Lung (tissue), 12 donors: ENCODE data around the gene NUBPL. TPM values are rescaled to one million over a fixed set of nuclear protein-coding genes. Genes with fewer than 3 reads are reported as not detected.
A peak's percentile ranks its signal among the peaks of the same experiment; 100 is the strongest.

Experiments used
- ATAC-seq: fragments of 200-7000 bp; cut with Tn5 transposase; one replicate; pipeline ENCODE4 v1.9.1; 2020; ENCODE audit warnings: moderate number of reproducible peaks; ENCODE audit not compliant: insufficient read depth, low FRiP score
- DNase-seq, 3 donors: peaks; one replicate each; pipeline ENCODE4 v3.0.0-alpha.2; 2013 to 2017
- H3K27ac ChIP-seq, 2 donors: one replicate each; pipeline ENCODE4 v1.5.1; 2013; ENCODE audit warnings: mild to moderate bottlenecking in 2 of 2, moderate library complexity in 2 of 2, control low read depth in 1 of 2, inconsistent platforms in 1 of 2, low read depth in 1 of 2, low read length in 1 of 2
- H3K27me3 ChIP-seq, 3 donors: one replicate each; pipeline ENCODE4 v1.5.1; 2013; ENCODE audit warnings: low read length in 2 of 3; ENCODE audit not compliant: control insufficient read depth in 3 of 3, insufficient read depth in 3 of 3
- H3K36me3 ChIP-seq, 4 donors: one replicate each; pipeline ENCODE4 v1.5.1; 2013; ENCODE audit warnings: low read length in 4 of 4, mild to moderate bottlenecking in 1 of 4, moderate library complexity in 1 of 4; ENCODE audit not compliant: control insufficient read depth in 4 of 4, insufficient read depth in 4 of 4
- H3K4me1 ChIP-seq, 5 donors: one replicate each; pipeline ENCODE4 v1.5.1; 2013; ENCODE audit warnings: low read length in 5 of 5, mild to moderate bottlenecking in 2 of 5, moderate library complexity in 1 of 5; ENCODE audit not compliant: control insufficient read depth in 5 of 5, insufficient read depth in 5 of 5
- H3K4me3 ChIP-seq: one replicate; pipeline ENCODE4 v1.5.1; 2013; ENCODE audit warnings: mild to moderate bottlenecking, control low read depth, moderate library complexity
- H3K9ac ChIP-seq, 2 donors: one replicate each; pipeline ENCODE4 v1.5.1; 2013; ENCODE audit warnings: low read length in 2 of 2, control low read depth in 1 of 2; ENCODE audit not compliant: insufficient read depth in 1 of 2
- H3K9me3 ChIP-seq, 4 donors: one replicate each; pipeline ENCODE4 v1.5.1; 2013; ENCODE audit warnings: low read length in 3 of 4, mild to moderate bottlenecking in 1 of 4, moderate library complexity in 1 of 4; ENCODE audit not compliant: control insufficient read depth in 4 of 4, insufficient read depth in 3 of 4
- WGBS, 2 donors: extraction: QIAGEN DNeasy Blood & Tissue Kit; methylation state at CpG; one replicate each; pipeline ENCODE4 v1.1.7; 2013; 5-methylcytosine and 5-hydroxymethylcytosine counted together
- polyA plus RNA-seq, 2 donors: library from polyadenylated mRNA; stranded (reverse); fragments of 200-250 nt; gene quantifications; one replicate each; pipeline ENCODE4 v1.2.1, GENCODE V29; 2013
- total RNA-seq, 2 donors: library from RNA; depleted of rRNA in 1 of 2; stranded (reverse); fragments of >200 nt in 1 of 2; gene quantifications; one replicate each; pipeline ENCODE4 v1.2.1, GENCODE V29; 2014 to 2021
- TF ChIP-seq, protein P1 (sequence below): IDR thresholded peaks from 2 replicates; pipeline ENCODE4 v1.5.1; 2012; ENCODE audit warnings: mild to moderate bottlenecking; ENCODE audit errors: control extremely low read depth, extremely low read depth
- donor health status: control.
- donor health status: control.
- donor health status: Bipolar disorder and iron deficiency.
- donor health status: healthy.
- donor health status: DM: yes; HTN: yes; CAD: no.

NUBPL gene
- total and polyA plus RNA-seq, 4 donors, result 3.0 to 20.9 (median 9.5) TPM

DNA sequence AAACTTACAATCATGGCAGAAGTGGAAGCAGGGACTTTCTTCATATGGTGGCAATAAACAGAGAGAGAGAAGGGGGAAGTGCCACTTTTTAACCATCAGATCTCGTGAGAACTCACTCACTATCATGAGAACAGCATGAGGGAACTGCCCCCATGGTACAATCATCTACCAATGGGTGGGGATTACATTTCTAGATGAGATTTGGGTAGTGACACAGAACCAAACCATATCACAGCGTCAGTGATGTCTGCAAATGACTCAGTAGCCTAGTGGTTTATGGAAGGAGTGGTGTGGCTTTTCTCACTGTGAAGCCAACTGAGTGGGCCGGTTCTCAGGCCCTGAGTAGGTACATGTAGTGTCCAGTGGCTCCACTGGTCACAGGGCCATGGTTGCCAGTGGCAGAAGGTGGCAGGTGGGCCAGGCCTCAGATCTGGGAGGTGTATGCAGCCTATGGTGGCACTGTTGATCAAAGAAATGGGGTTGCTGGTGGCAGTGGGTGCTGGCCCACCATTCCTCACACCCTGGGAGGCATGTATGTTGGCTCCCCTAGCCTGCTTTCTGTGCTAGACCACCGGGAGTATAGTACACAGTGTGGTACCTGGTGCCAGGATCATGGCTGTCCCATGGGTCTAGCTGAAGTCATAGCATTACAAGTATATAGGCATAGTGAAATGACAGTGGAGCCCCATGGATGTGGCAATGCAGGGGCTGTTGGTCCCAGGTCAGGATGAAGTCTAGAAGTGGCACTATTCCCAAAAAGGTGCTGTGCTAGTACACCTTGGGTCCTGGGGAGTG is 191.9 kb downstream of the NUBPL start:
- no peak for ATAC-seq
- H3K4me1 ChIP-seq, result no peaks in the 10 kb centered on the region

DNA sequence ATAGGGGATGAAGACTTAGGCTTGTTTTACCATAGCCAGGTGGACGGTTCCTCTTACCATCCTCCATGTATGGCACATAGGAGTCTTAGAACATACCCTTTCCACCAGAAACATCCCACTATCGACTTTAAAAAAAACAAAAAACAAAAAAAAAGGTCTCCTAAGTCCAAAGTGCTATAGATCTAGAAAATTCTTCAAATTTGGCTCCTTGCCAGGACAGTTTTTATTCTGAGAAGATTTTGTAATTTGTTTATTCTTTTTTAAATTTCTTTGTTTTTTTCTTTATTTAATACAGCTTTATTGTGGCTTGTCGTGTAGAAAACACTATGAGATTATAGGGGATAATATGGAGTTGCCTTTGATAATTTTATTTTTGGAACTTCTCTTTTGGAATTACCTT is 197.7 kb downstream of the NUBPL start:
- no peak overlapping the region for H3K27ac ChIP-seq

More for the DNA sequence above, 191.9 kb downstream of the NUBPL start:
- Histone ChIP-seq H3K36me3 (no peaks in the 10 kb centered on the region), H3K27ac (no peak overlapping the region), H3K9ac (no peak overlapping the region), H3K9me3 (peaks cover 0 to 9% (median 3%) of the 10 kb centered on the region in 4 donors), H3K27me3 (no peaks in the 10 kb centered on the region), H3K4me3 (no peak overlapping the region)
- no peak for DNase-seq
- TF ChIP-seq, protein P1, sequence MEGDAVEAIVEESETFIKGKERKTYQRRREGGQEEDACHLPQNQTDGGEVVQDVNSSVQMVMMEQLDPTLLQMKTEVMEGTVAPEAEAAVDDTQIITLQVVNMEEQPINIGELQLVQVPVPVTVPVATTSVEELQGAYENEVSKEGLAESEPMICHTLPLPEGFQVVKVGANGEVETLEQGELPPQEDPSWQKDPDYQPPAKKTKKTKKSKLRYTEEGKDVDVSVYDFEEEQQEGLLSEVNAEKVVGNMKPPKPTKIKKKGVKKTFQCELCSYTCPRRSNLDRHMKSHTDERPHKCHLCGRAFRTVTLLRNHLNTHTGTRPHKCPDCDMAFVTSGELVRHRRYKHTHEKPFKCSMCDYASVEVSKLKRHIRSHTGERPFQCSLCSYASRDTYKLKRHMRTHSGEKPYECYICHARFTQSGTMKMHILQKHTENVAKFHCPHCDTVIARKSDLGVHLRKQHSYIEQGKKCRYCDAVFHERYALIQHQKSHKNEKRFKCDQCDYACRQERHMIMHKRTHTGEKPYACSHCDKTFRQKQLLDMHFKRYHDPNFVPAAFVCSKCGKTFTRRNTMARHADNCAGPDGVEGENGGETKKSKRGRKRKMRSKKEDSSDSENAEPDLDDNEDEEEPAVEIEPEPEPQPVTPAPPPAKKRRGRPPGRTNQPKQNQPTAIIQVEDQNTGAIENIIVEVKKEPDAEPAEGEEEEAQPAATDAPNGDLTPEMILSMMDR, result no peak
- WGBS, 2 donors, result 84 to 93% methylated on average over 4 of the region's 4 CpGs

DNA sequence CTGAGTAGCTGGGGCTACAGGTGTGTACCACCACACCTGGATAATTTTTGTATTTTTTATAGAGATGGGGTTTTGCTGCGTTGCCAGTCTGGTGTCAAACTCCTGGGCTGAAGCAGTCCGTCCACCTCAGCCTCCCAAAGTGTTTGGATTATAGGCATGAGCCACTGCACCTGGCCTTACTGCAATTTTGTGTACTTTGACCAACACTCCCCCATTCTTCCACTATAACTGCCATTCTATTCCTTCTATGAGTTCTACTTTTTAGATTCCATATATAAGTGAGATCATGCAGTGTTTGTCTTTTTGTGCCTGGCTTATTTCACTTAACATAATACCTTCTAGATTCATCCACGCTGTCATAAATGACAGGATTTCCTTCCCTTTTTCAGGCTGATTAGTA is 199.1 kb downstream of the NUBPL start:
- Histone ChIP-seq H3K9ac (no peak overlapping the region), H3K4me3 (no peak overlapping the region), H3K9me3 (no peaks in the 10 kb centered on the region), H3K27ac (no peak overlapping the region), H3K36me3 (no peaks in the 10 kb centered on the region), H3K27me3 (no peaks in the 10 kb centered on the region), H3K4me1 (no peaks in the 10 kb centered on the region)
- TF ChIP-seq, protein P1, result no peak
- no peak for DNase-seq
- ATAC-seq, result no peak
- WGBS, 2 donors, result 64% methylated on average over 3 of the region's 3 CpGs

More for the DNA sequence above, 197.7 kb downstream of the NUBPL start:
- 69 to 74% methylated on average over 3 of the region's 3 CpGs for WGBS, 2 donors
- Histone ChIP-seq H3K36me3 (no peaks in the 10 kb centered on the region), H3K9me3 (no peaks in the 10 kb centered on the region), H3K4me1 (no peaks in the 10 kb centered on the region), H3K27me3 (no peaks in the 10 kb centered on the region), H3K4me3 (no peak overlapping the region), H3K9ac (no peak overlapping the region)
- ATAC-seq (no peak), DNase-seq (peak in 1 of 3 donors; percentile 21)
- TF ChIP-seq, protein P1, result no peak
